GM23338 (cell line): Measurements from ENCODE around the gene ERP44. TPM values are rescaled to one million over a fixed set of nuclear protein-coding genes. Genes with fewer than 3 reads are reported as not detected.
A peak's percentile ranks its signal among the peaks of the same experiment; 100 is the strongest.

Experiments used
- ATAC-seq: fragments of 200-7000 bp; cut with Tn5 transposase; 3 replicates; pipeline ENCODE4 v1.9.1; 2020
- DNase-seq: peaks from one replicate; pipeline ENCODE4 v3.0.0-alpha.2; 2015; ENCODE audit warnings: low spot score
- H2AFZ ChIP-seq: fragments of 200-600 bp; sonication (generic); 2 replicates; pipeline ENCODE4 v1.8.0; 2016; ENCODE audit warnings: antibody characterized with exemption, mild to moderate bottlenecking, moderate library complexity
- H3F3A ChIP-seq: fragments of 200-600 bp; sonication (generic); replicated peaks from 2 replicates; pipeline ENCODE4 v1.8.0; 2017; ENCODE audit warnings: antibody characterized with exemption, mixed run types, low read depth
- H3K27ac ChIP-seq: fragments of 200-600 bp; sonication (generic); 2 replicates; pipeline ENCODE4 v1.6.1; 2016; ENCODE audit warnings: low read depth
- H3K27me3 ChIP-seq: fragments of 200-600 bp; sonication (generic); 2 replicates; pipeline ENCODE4 v1.8.0; 2016; ENCODE audit warnings: mild to moderate bottlenecking, mixed run types, moderate library complexity; ENCODE audit not compliant: insufficient read depth
- H3K36me3 ChIP-seq: fragments of 200-600 bp; sonication (generic); 2 replicates; pipeline ENCODE4 v1.8.0; 2016; ENCODE audit warnings: mild to moderate bottlenecking; ENCODE audit not compliant: insufficient read depth
- H3K4me1 ChIP-seq: fragments of 200-600 bp; sonication (generic); 2 replicates; pipeline ENCODE4 v1.8.0; 2016; ENCODE audit warnings: mild to moderate bottlenecking, moderate library complexity; ENCODE audit not compliant: insufficient read depth
- H3K4me2 ChIP-seq: fragments of 200-600 bp; sonication (generic); 2 replicates; pipeline ENCODE4 v1.7.1; 2017; ENCODE audit warnings: mixed run types
- H3K4me3 ChIP-seq: fragments of 200-600 bp; sonication (generic); 2 replicates; pipeline ENCODE4 v1.6.1; 2016; ENCODE audit warnings: mixed run types
- H3K79me2 ChIP-seq: fragments of 200-600 bp; sonication (generic); replicated peaks from 2 replicates; pipeline ENCODE4 v1.8.0; 2017; ENCODE audit warnings: mild to moderate bottlenecking; ENCODE audit not compliant: insufficient read depth
- H3K9me2 ChIP-seq: fragments of 200-600 bp; sonication (generic); 2 replicates; pipeline ENCODE4 v1.8.0; 2017; ENCODE audit not compliant: insufficient read depth
- H4K20me1 ChIP-seq: fragments of 200-600 bp; sonication (generic); replicated peaks from 2 replicates; pipeline ENCODE4 v1.8.0; 2017; ENCODE audit warnings: mild to moderate bottlenecking; ENCODE audit not compliant: insufficient read depth
- H3K27ac Mint-ChIP-seq: 2 replicates; pipeline ENCODE4 v1.8.0; 2020; ENCODE audit warnings: inconsistent platforms, mild to moderate bottlenecking, moderate library complexity, mixed read lengths
- H3K27me3 Mint-ChIP-seq: 3 replicates; pipeline ENCODE4 v1.8.0; 2022; ENCODE audit warnings: low read depth, mild to moderate bottlenecking, moderate library complexity, mixed read lengths, inconsistent platforms; ENCODE audit not compliant: insufficient read depth, poor library complexity
- H3K36me3 Mint-ChIP-seq: 3 replicates; pipeline ENCODE4 v1.8.0; 2021; ENCODE audit warnings: low read depth, mild to moderate bottlenecking, inconsistent platforms, moderate library complexity, mixed read lengths
- H3K4me1 Mint-ChIP-seq: 3 replicates; pipeline ENCODE4 v1.8.0; 2020; ENCODE audit warnings: mild to moderate bottlenecking, inconsistent platforms, mixed read lengths
- H3K4me3 Mint-ChIP-seq: 3 replicates; pipeline ENCODE4 v1.8.0; 2021; ENCODE audit warnings: moderate library complexity, mild to moderate bottlenecking, inconsistent platforms, mixed read lengths
- H3K9me3 Mint-ChIP-seq: 3 replicates; pipeline ENCODE4 v1.8.0; 2020; ENCODE audit warnings: moderate library complexity, mild to moderate bottlenecking, inconsistent platforms, mixed read lengths
- CTCF ChIP-seq, 2 experiments: fragments of 200-600 bp in 1 of 2; sonication (generic) in 1 of 2; conservative IDR thresholded peaks; 2 replicates each; pipeline versions ENCODE4 v1.5.1 to v1.6.1; 2016 to 2017; ENCODE audit warnings: antibody characterized with exemption in 2 of 2, low read depth in 2 of 2, mild to moderate bottlenecking in 2 of 2, moderate library complexity in 1 of 2
- EZH2 ChIP-seq: fragments of 200-600 bp; sonication (generic); IDR thresholded peaks from one replicate; pipeline ENCODE4 v1.8.0; 2017; ENCODE audit warnings: antibody characterized with exemption, mild to moderate bottlenecking, low read depth; ENCODE audit not compliant: unreplicated experiment
- EZH2phosphoT487 ChIP-seq: fragments of 200-600 bp; sonication (generic); IDR thresholded peaks from one replicate; pipeline ENCODE4 v1.8.1; 2018; ENCODE audit warnings: antibody characterized with exemption; ENCODE audit not compliant: unreplicated experiment
- JUNB ChIP-seq: IDR thresholded peaks from one replicate; pipeline ENCODE4 v1.6.1; 2016; ENCODE audit warnings: antibody characterized with exemption; ENCODE audit not compliant: unreplicated experiment
- NANOG ChIP-seq: IDR thresholded peaks from 2 replicates; pipeline ENCODE4 v1.6.1; 2016; ENCODE audit warnings: antibody characterized with exemption, borderline replicate concordance
- STAT1 ChIP-seq: IDR thresholded peaks from one replicate; pipeline ENCODE4 v1.6.1; 2016; ENCODE audit warnings: antibody characterized with exemption; ENCODE audit not compliant: unreplicated experiment
- ZNF114 ChIP-seq: fragments of 250-450 bp; sonication (Bioruptor Pico); IDR thresholded peaks from 2 replicates; pipeline ENCODE4 v1.5.0; 2020; ENCODE audit warnings: mild to moderate bottlenecking, moderate library complexity
- ZNF331 ChIP-seq: fragments of 250-450 bp; sonication (Bioruptor Pico); IDR thresholded peaks from 2 replicates; pipeline ENCODE4 v1.5.0; 2020; ENCODE audit warnings: low read depth, mild to moderate bottlenecking, moderate library complexity
- ZNF462 ChIP-seq: fragments of 250-450 bp; sonication (Bioruptor Pico); IDR thresholded peaks from 2 replicates; pipeline ENCODE4 v1.5.0; 2020; ENCODE audit warnings: mild to moderate bottlenecking, moderate library complexity
- polyA plus RNA-seq: library from polyadenylated mRNA; unstranded; fragments of >200 nt; fragmentation: Nextera tagmentation; extraction: Ambion mirVana; gene quantifications from 2 replicates; pipeline ENCODE4 v1.2.1, GENCODE V29; 2016
- total RNA-seq: library from RNA; depleted of rRNA; stranded (reverse); fragments of >200 nt; shearing (Covaris generic); gene quantifications from 2 replicates; pipeline ENCODE4 v1.2.3, GENCODE V29; 2014

ERP44 gene
- total and polyA plus RNA-seq, 2 experiments from 2014 or later: 13.0 to 24.1 TPM

GRCh38 chr9:100011062-100011681 lies 87.6 kb downstream of the ERP44 start:
- H3K4me1 ChIP-seq: no peaks in the 10 kb centered on the region
- ATAC-seq (no peak; the same call in 2 of the 3 replicates), DNase-seq (peak; percentile 79)
- H3K79me2 ChIP-seq: no peaks in the 10 kb centered on the region
- H3K27me3 Mint-ChIP-seq: peaks cover 4% of the 10 kb centered on the region
- no peak overlapping the region for H3K4me3 ChIP-seq
- no peaks in the 10 kb centered on the region for H3F3A ChIP-seq
- H3K9me3 Mint-ChIP-seq: no peaks in the 10 kb centered on the region
- H3K4me1 Mint-ChIP-seq: no peaks in the 10 kb centered on the region
- no peaks in the 10 kb centered on the region; the same call in 2 of the 3 replicates for H3K36me3 Mint-ChIP-seq
- TF ChIP-seq CTCF (conservative IDR thresholded peaks at IDR 0.05; ENCODE audit: low read depth in 2 of 2): peak; percentile 78 to 92
- TF ChIP-seq ZNF114: no peak
- no peaks in the 10 kb centered on the region for H3K9me2 ChIP-seq
- H3K4me2 ChIP-seq: no peak overlapping the region
- H3K27ac Mint-ChIP-seq: no peak overlapping the region
- H3K4me3 Mint-ChIP-seq: no peak overlapping the region
- H2AFZ ChIP-seq: no peak overlapping the region
- no peaks in the 10 kb centered on the region for H3K36me3 ChIP-seq
- no peak overlapping the region for H3K27ac ChIP-seq
- no peaks in the 10 kb centered on the region for H3K27me3 ChIP-seq
- H4K20me1 ChIP-seq: no peaks in the 10 kb centered on the region

GRCh38 chr9:99999797-100000196 lies 99.0 kb downstream of the ERP44 start:
- Histone ChIP-seq H3F3A (no peaks in the 10 kb centered on the region), H3K27ac (no peak overlapping the region), H4K20me1 (no peaks in the 10 kb centered on the region), H3K4me2 (no peak overlapping the region), H3K79me2 (no peaks in the 10 kb centered on the region), H3K4me1 (no peaks in the 10 kb centered on the region), H3K27me3 (no peaks in the 10 kb centered on the region), H3K36me3 (no peaks in the 10 kb centered on the region), H3K4me3 (no peak overlapping the region), H3K9me2 (no peaks in the 10 kb centered on the region), H2AFZ (no peak overlapping the region)
- Mint-ChIP-seq H3K27me3 (peaks cover 6% of the 10 kb centered on the region), H3K4me1 (peaks cover 7% of the 10 kb centered on the region), H3K4me3 (no peak overlapping the region), H3K36me3 (peaks cover 2% of the 10 kb centered on the region; the same call in 2 of the 3 replicates), H3K9me3 (no peaks in the 10 kb centered on the region), H3K27ac (no peak overlapping the region)
- ATAC-seq: no peak
- DNase-seq: no peak
- no peak for TF ChIP-seq EZH2
- TF ChIP-seq JUNB: no peak
- no peak for TF ChIP-seq NANOG
- no peak for TF ChIP-seq STAT1
- TF ChIP-seq ZNF331 (CRISPR knock-in tag): no peak
- TF ChIP-seq ZNF462 (CRISPR knock-in tag): no peak
- TF ChIP-seq CTCF (conservative IDR thresholded peaks at IDR 0.05; ENCODE audit: low read depth in 2 of 2): no peak
- TF ChIP-seq EZH2phosphoT487: no peak
